HL-60 (cell line): ENCODE results near the gene SNRPA.

ENCODE experiments used
- DNase-seq, 2 experiments: peaks; one replicate each; pipeline ENCODE4 v3.0.0-alpha.2; 2010 to 2020; ENCODE audit warnings: low read depth in 1 of 2, low spot score in 1 of 2
- H3K27ac ChIP-seq: fragments of 250-450 bp; sonication (Bioruptor Pico); replicated peaks from 2 replicates; pipeline ENCODE4 v1.5.1; 2020; ENCODE audit warnings: mild to moderate bottlenecking, moderate library complexity
- H3K27me3 ChIP-seq: fragments of 250-450 bp; sonication (Bioruptor Pico); 2 replicates; pipeline ENCODE4 v1.5.1; 2021; ENCODE audit warnings: mild to moderate bottlenecking, moderate library complexity; ENCODE audit not compliant: insufficient read depth, poor library complexity, severe bottlenecking
- H3K4me3 ChIP-seq: replicated peaks from 2 replicates; pipeline ENCODE4 v1.5.1; 2011; ENCODE audit warnings: mild to moderate bottlenecking, control low read depth, low read length; ENCODE audit not compliant: insufficient read depth
- CTCF ChIP-seq: IDR thresholded peaks from one replicate; pipeline ENCODE4 v1.5.1; 2011; ENCODE audit warnings: low read length, control low read depth, inconsistent platforms; ENCODE audit not compliant: insufficient read depth
- GABPA ChIP-seq: IDR thresholded peaks from 2 replicates; pipeline ENCODE4 v1.6.1; 2012; ENCODE audit warnings: low read depth
- POLR2AphosphoS5 ChIP-seq: IDR thresholded peaks from 2 replicates; pipeline ENCODE4 v1.6.1; 2012; ENCODE audit warnings: low read depth
- REST ChIP-seq: IDR thresholded peaks from 2 replicates; pipeline ENCODE4 v1.6.1; 2012; ENCODE audit warnings: low read depth; ENCODE audit not compliant: insufficient replicate concordance
- SPI1 ChIP-seq: IDR thresholded peaks from 2 replicates; pipeline ENCODE4 v1.6.1; 2012; ENCODE audit warnings: low read depth, mild to moderate bottlenecking, borderline replicate concordance

The SNRPA gene

GRCh38 chr19:40785526-40785925 is 34.5 kb downstream of the SNRPA start:
- TF ChIP-seq SPI1, result no peak
- no peak overlapping the region for H3K27ac ChIP-seq
- no peak for DNase-seq
- H3K4me3 ChIP-seq, result no peak overlapping the region
- H3K27me3 ChIP-seq, result no peaks in the 10 kb centered on the region

GRCh38 chr19:40786060-40787037 is 35.3 kb downstream of the SNRPA start:
- TF ChIP-seq REST, result no peak
- TF ChIP-seq CTCF, result no peak
- no peak for TF ChIP-seq POLR2AphosphoS5
- H3K27me3 ChIP-seq, result no peaks in the 10 kb centered on the region
- H3K27ac ChIP-seq, result no peak overlapping the region
- no peak for DNase-seq
- H3K4me3 ChIP-seq, result no peak overlapping the region

GRCh38 chr19:40791349-40791748 is 40.3 kb downstream of the SNRPA start:
- Histone ChIP-seq H3K27ac (no peak overlapping the region), H3K4me3 (no peak overlapping the region), H3K27me3 (no peaks in the 10 kb centered on the region)
- TF ChIP-seq CTCF, result no peak
- TF ChIP-seq POLR2AphosphoS5, result no peak
- TF ChIP-seq SPI1, result no peak
- no peak for TF ChIP-seq REST
- TF ChIP-seq GABPA, result no peak
- no peak for DNase-seq

GRCh38 chr19:40791996-40792395 is 41.0 kb downstream of the SNRPA start:
- no peak for DNase-seq
- no peak overlapping the region for H3K4me3 ChIP-seq
- TF ChIP-seq CTCF (no peak), POLR2AphosphoS5 (no peak), GABPA (no peak), REST (no peak), SPI1 (no peak)
- H3K27ac ChIP-seq, result no peak overlapping the region
- H3K27me3 ChIP-seq, result no peaks in the 10 kb centered on the region
